H1 (cell line): Measurements from ENCODE around the gene NPR2. TPM values are rescaled to one million over a fixed set of nuclear protein-coding genes. Genes with fewer than 3 reads are reported as not detected.

Experiments
- ASH2L ChIP-seq: fragments of 200-600, 300-600 bp; sonication (generic); IDR thresholded peaks from one replicate; pipeline ENCODE4 v1.7.1; 2017; ENCODE audit warnings: low read length
- BRCA1 ChIP-seq: IDR thresholded peaks from 2 replicates; pipeline ENCODE4 v1.6.1; 2012; ENCODE audit warnings: low read depth, low read length, improper control_type of control experiment
- PHF8 ChIP-seq: fragments of 200-600 bp; sonication (generic); conservative IDR thresholded peaks from 2 replicates; pipeline ENCODE4 v1.7.1; 2012; ENCODE audit warnings: low read depth, mild to moderate bottlenecking, inconsistent platforms, low read length, moderate library complexity
- RBBP5 ChIP-seq: IDR thresholded peaks from 2 replicates; pipeline ENCODE4 v1.7.1; 2012; ENCODE audit warnings: low read depth, mild to moderate bottlenecking, inconsistent platforms, low read length, moderate library complexity, borderline replicate concordance
- RNF2 ChIP-seq: fragments of 200-900, 300-1000 bp; sonication (generic); IDR thresholded peaks from 2 replicates; pipeline ENCODE4 v1.7.1; 2016; ENCODE audit warnings: borderline replicate concordance, low read depth, mild to moderate bottlenecking, antibody characterized with exemption, low read length; ENCODE audit not compliant: poor library complexity, severe bottlenecking; ENCODE audit errors: missing control alignments
- SP4 ChIP-seq: IDR thresholded peaks from 2 replicates; pipeline ENCODE4 v1.6.1; 2012; ENCODE audit warnings: low read length, inconsistent platforms
- TAF7 ChIP-seq: optimal IDR thresholded peaks from 2 replicates; pipeline ENCODE3; 2011; ENCODE audit warnings: low read depth, mild to moderate bottlenecking, inconsistent platforms, low read length, moderate library complexity, borderline replicate concordance
- TEAD4 ChIP-seq: IDR thresholded peaks from 2 replicates; pipeline ENCODE4 v1.6.1; 2012; ENCODE audit warnings: low read depth, low read length, inconsistent platforms, mixed read lengths
- polyA plus RNA-seq, 7 experiments: library from polyadenylated mRNA; depleted of rRNA in 3 of 7; stranded (reverse) in 5 of 7; unstranded in 2 of 7; fragments of >200 nt in 5 of 7; fragments of 200-250 nt in 2 of 7; gene quantifications; 1 replicate in 5 of 7; 2 replicates in 1 of 7; 4 replicates in 1 of 7; pipeline versions ENCODE4 v1.2.1 to v1.2.3, GENCODE V29; 2011 to 2013; ENCODE audit warnings: missing spikeins in 2 of 7, mixed read lengths in 2 of 7
- total RNA-seq: library from RNA; stranded (reverse); fragmentation: NEBNext Ultra II Directional; extraction: Animal tissue kit (Norgen Biotek cat#: 25700); gene quantifications from 2 replicates; pipeline ENCODE4 v1.2.1, GENCODE V29; 2021
- TF ChIP-seq, protein P1 (sequence below): fragments of 300-600 bp; sonication (generic); IDR thresholded peaks from 2 replicates; pipeline ENCODE4 v1.7.1; 2012; ENCODE audit warnings: low read length, moderate library complexity, mild to moderate bottlenecking, inconsistent platforms; ENCODE audit not compliant: insufficient replicate concordance
- TF ChIP-seq, protein P2 (sequence below): IDR thresholded peaks from 2 replicates; pipeline ENCODE4 v1.6.1; 2012; ENCODE audit warnings: low read length, inconsistent platforms

The NPR2 gene
- total and polyA plus RNA-seq, 2 of the 8 experiments (the other 6 are each of a cell fraction or from before 2014, with no cell fraction given): 11.0 to 17.0 TPM

DNA sequence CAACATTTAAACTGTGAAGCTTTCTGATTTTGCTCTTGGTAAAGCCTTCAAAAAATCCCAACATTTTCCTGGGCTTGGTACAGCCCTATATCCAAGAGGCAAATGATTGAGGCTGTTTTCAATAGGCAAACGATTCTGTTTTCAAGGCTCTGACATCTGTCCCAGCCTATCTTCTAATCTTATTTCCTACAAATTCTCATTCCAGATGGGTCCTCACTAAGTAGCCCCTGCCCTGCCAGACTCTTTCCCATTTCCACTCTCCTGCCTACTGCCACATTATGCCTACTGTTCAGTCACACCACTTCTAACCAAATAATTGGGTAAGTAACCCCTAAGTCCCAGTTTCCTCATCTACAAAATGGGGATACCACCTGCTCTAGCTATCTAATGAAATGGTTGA, 45.8 kb upstream of the NPR2 start (continued):
- TF ChIP-seq, protein P1, sequence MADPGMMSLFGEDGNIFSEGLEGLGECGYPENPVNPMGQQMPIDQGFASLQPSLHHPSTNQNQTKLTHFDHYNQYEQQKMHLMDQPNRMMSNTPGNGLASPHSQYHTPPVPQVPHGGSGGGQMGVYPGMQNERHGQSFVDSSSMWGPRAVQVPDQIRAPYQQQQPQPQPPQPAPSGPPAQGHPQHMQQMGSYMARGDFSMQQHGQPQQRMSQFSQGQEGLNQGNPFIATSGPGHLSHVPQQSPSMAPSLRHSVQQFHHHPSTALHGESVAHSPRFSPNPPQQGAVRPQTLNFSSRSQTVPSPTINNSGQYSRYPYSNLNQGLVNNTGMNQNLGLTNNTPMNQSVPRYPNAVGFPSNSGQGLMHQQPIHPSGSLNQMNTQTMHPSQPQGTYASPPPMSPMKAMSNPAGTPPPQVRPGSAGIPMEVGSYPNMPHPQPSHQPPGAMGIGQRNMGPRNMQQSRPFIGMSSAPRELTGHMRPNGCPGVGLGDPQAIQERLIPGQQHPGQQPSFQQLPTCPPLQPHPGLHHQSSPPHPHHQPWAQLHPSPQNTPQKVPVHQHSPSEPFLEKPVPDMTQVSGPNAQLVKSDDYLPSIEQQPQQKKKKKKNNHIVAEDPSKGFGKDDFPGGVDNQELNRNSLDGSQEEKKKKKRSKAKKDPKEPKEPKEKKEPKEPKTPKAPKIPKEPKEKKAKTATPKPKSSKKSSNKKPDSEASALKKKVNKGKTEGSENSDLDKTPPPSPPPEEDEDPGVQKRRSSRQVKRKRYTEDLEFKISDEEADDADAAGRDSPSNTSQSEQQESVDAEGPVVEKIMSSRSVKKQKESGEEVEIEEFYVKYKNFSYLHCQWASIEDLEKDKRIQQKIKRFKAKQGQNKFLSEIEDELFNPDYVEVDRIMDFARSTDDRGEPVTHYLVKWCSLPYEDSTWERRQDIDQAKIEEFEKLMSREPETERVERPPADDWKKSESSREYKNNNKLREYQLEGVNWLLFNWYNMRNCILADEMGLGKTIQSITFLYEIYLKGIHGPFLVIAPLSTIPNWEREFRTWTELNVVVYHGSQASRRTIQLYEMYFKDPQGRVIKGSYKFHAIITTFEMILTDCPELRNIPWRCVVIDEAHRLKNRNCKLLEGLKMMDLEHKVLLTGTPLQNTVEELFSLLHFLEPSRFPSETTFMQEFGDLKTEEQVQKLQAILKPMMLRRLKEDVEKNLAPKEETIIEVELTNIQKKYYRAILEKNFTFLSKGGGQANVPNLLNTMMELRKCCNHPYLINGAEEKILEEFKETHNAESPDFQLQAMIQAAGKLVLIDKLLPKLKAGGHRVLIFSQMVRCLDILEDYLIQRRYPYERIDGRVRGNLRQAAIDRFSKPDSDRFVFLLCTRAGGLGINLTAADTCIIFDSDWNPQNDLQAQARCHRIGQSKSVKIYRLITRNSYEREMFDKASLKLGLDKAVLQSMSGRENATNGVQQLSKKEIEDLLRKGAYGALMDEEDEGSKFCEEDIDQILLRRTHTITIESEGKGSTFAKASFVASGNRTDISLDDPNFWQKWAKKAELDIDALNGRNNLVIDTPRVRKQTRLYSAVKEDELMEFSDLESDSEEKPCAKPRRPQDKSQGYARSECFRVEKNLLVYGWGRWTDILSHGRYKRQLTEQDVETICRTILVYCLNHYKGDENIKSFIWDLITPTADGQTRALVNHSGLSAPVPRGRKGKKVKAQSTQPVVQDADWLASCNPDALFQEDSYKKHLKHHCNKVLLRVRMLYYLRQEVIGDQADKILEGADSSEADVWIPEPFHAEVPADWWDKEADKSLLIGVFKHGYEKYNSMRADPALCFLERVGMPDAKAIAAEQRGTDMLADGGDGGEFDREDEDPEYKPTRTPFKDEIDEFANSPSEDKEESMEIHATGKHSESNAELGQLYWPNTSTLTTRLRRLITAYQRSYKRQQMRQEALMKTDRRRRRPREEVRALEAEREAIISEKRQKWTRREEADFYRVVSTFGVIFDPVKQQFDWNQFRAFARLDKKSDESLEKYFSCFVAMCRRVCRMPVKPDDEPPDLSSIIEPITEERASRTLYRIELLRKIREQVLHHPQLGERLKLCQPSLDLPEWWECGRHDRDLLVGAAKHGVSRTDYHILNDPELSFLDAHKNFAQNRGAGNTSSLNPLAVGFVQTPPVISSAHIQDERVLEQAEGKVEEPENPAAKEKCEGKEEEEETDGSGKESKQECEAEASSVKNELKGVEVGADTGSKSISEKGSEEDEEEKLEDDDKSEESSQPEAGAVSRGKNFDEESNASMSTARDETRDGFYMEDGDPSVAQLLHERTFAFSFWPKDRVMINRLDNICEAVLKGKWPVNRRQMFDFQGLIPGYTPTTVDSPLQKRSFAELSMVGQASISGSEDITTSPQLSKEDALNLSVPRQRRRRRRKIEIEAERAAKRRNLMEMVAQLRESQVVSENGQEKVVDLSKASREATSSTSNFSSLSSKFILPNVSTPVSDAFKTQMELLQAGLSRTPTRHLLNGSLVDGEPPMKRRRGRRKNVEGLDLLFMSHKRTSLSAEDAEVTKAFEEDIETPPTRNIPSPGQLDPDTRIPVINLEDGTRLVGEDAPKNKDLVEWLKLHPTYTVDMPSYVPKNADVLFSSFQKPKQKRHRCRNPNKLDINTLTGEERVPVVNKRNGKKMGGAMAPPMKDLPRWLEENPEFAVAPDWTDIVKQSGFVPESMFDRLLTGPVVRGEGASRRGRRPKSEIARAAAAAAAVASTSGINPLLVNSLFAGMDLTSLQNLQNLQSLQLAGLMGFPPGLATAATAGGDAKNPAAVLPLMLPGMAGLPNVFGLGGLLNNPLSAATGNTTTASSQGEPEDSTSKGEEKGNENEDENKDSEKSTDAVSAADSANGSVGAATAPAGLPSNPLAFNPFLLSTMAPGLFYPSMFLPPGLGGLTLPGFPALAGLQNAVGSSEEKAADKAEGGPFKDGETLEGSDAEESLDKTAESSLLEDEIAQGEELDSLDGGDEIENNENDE: no peak
- no peak for TF ChIP-seq TAF7
- TF ChIP-seq, protein P2, sequence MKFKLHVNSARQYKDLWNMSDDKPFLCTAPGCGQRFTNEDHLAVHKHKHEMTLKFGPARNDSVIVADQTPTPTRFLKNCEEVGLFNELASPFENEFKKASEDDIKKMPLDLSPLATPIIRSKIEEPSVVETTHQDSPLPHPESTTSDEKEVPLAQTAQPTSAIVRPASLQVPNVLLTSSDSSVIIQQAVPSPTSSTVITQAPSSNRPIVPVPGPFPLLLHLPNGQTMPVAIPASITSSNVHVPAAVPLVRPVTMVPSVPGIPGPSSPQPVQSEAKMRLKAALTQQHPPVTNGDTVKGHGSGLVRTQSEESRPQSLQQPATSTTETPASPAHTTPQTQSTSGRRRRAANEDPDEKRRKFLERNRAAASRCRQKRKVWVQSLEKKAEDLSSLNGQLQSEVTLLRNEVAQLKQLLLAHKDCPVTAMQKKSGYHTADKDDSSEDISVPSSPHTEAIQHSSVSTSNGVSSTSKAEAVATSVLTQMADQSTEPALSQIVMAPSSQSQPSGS: no peak
- no peak for TF ChIP-seq TEAD4
- TF ChIP-seq RBBP5: no peak
- TF ChIP-seq PHF8: no peak
- TF ChIP-seq ASH2L: no peak
- no peak for TF ChIP-seq RNF2
- TF ChIP-seq BRCA1: no peak
- no peak for TF ChIP-seq SP4
